Upper lobe of left lung (tissue), 4 donors: ENCODE measurements around the gene TRIM43.
"Not testable (repeated sequence)": the region's sequence is repeated elsewhere in the genome, so short reads cannot be mapped to it uniquely, and the experiment has no call there.

ENCODE experiments used
- EP300 ChIP-seq, 4 donors: sonication (generic); formaldehyde crosslinking; IDR thresholded peaks; one replicate each; pipeline ENCODE4 v1.5.1; 2017; ENCODE audit warnings: antibody characterized with exemption in 4 of 4, control low read depth in 2 of 4
- POLR2A ChIP-seq, 4 donors: fragments of 450-650 bp; IDR thresholded peaks; one replicate each; pipeline ENCODE4 v1.5.1; 2016 to 2017; ENCODE audit warnings: antibody characterized with exemption in 4 of 4, mild to moderate bottlenecking in 2 of 4
- TF ChIP-seq, protein P1 (sequence below), 6 experiments: fragments of 450-650 bp in 4 of 6; fragments of 200-600 bp in 2 of 6; sonication (generic) in 2 of 6; IDR thresholded peaks; one replicate each; pipeline ENCODE4 v1.5.1; 2016 to 2019; ENCODE audit warnings: antibody characterized with exemption in 6 of 6

DNA sequence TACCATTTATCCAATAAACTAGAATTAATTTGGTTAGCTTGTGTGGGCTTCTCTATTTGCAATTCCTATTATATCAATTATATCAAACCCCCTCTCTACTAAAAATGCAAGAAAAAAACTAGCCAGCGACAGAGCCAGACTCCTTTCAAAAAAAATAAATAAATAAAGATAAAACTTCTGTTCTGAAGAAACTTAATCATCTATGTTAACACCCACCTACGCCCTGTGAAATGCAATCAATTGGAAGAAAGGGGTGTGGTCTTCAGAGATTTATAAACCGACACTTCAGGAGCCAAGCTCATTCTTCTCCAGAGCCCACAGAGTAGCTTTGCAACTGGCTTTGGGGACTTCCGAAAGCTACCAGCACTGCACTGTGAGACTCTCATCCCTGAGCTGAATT is at the start of gene TRIM43:
- not testable (repeated sequence) for TF ChIP-seq POLR2A, EP300 (IDR thresholded peaks at IDR 0.05)
- TF ChIP-seq, protein P1, sequence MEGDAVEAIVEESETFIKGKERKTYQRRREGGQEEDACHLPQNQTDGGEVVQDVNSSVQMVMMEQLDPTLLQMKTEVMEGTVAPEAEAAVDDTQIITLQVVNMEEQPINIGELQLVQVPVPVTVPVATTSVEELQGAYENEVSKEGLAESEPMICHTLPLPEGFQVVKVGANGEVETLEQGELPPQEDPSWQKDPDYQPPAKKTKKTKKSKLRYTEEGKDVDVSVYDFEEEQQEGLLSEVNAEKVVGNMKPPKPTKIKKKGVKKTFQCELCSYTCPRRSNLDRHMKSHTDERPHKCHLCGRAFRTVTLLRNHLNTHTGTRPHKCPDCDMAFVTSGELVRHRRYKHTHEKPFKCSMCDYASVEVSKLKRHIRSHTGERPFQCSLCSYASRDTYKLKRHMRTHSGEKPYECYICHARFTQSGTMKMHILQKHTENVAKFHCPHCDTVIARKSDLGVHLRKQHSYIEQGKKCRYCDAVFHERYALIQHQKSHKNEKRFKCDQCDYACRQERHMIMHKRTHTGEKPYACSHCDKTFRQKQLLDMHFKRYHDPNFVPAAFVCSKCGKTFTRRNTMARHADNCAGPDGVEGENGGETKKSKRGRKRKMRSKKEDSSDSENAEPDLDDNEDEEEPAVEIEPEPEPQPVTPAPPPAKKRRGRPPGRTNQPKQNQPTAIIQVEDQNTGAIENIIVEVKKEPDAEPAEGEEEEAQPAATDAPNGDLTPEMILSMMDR (IDR thresholded peaks at IDR 0.05), result not testable (repeated sequence)
